GM12891 (cell line): Measurements from ENCODE around the gene RARB.

Source experiments
- DNase-seq: peaks from one replicate; pipeline ENCODE4 v3.0.0; 2011; ENCODE audit warnings: low spot score; ENCODE audit not compliant: insufficient read length
- FAIRE-seq: peaks from 2 replicates; lab custom pipeline; 2011; peaks lifted over from hg19 to GRCh38; lab: Jason Lieb, UNC
- PAX5 ChIP-seq: IDR thresholded peaks from 2 replicates; pipeline ENCODE4 v1.6.1; 2011; ENCODE audit warnings: low read length, moderate library complexity, mild to moderate bottlenecking; ENCODE audit not compliant: insufficient read depth, severe bottlenecking
- POLR2A ChIP-seq: IDR thresholded peaks from 2 replicates; pipeline ENCODE4 v1.6.1; 2011; ENCODE audit warnings: low read depth, low read length, control low read depth
- POLR2AphosphoS5 ChIP-seq: IDR thresholded peaks from 2 replicates; pipeline ENCODE4 v1.6.1; 2011; ENCODE audit warnings: low read depth, low read length, control low read depth
- POU2F2 ChIP-seq: IDR thresholded peaks from 2 replicates; pipeline ENCODE4 v1.6.1; 2011; ENCODE audit warnings: low read depth, mild to moderate bottlenecking, control low read depth, low read length, moderate library complexity
- SPI1 ChIP-seq: IDR thresholded peaks from 2 replicates; pipeline ENCODE4 v1.6.1; 2011; ENCODE audit warnings: low read depth, low read length, control low read depth
- TAF1 ChIP-seq: IDR thresholded peaks from 2 replicates; pipeline ENCODE4 v1.6.1; 2011; ENCODE audit warnings: low read depth, low read length, control low read depth

RARB gene

GRCh38 chr3:25604107-25604805, 176.2 kb downstream of the RARB start:
- TF ChIP-seq PAX5 (no peak), POLR2A (no peak), SPI1 (no peak), TAF1 (no peak), POLR2AphosphoS5 (no peak), POU2F2 (no peak)
- FAIRE-seq: no peak
- no peak for DNase-seq

- TF ChIP-seq PAX5 (no peak), SPI1 (peak; percentile 39; the same call in 1 of the 2 replicates), POU2F2 (no peak), POLR2AphosphoS5 (no peak), TAF1 (no peak)
- no peak for DNase-seq
- FAIRE-seq: no peak
Observed at GRCh38 chr3:25610167-25610566, 182.1 kb downstream of the RARB start.

- TF ChIP-seq TAF1 (no peak), POU2F2 (no peak), SPI1 (no peak), PAX5 (no peak), POLR2A (no peak), POLR2AphosphoS5 (no peak)
- DNase-seq (no peak), FAIRE-seq (no peak)
Observed at GRCh38 chr3:25610779-25611178, 182.7 kb downstream of the RARB start.

- DNase-seq: no peak
- no peak for TF ChIP-seq PAX5
- no peak for TF ChIP-seq TAF1
- no peak for TF ChIP-seq POLR2A
- TF ChIP-seq SPI1: no peak
- TF ChIP-seq POU2F2: no peak
- no peak for TF ChIP-seq POLR2AphosphoS5
- FAIRE-seq: no peak
Observed at GRCh38 chr3:25611193-25611592, 183.1 kb downstream of the RARB start.

- FAIRE-seq: no peak
- no peak for TF ChIP-seq TAF1
- no peak for DNase-seq
Observed at GRCh38 chr3:25618028-25618427, 190.0 kb downstream of the RARB start.

GRCh38 chr3:25619382-25619781, 191.3 kb downstream of the RARB start:
- DNase-seq (no peak), FAIRE-seq (no peak)
- TF ChIP-seq SPI1: no peak
- TF ChIP-seq TAF1: no peak

GRCh38 chr3:25620493-25620892, 192.4 kb downstream of the RARB start:
- DNase-seq (no peak), FAIRE-seq (no peak)

GRCh38 chr3:25621087-25621486, 193.0 kb downstream of the RARB start:
- TF ChIP-seq TAF1: no peak
- TF ChIP-seq POLR2A: no peak
- no peak for TF ChIP-seq SPI1
- no peak for TF ChIP-seq POLR2AphosphoS5
- no peak for TF ChIP-seq POU2F2
- TF ChIP-seq PAX5: no peak
- no peak for FAIRE-seq

More at GRCh38 chr3:25620493-25620892, 192.4 kb downstream of the RARB start:
- TF ChIP-seq POLR2AphosphoS5 (no peak), POLR2A (no peak), SPI1 (no peak), PAX5 (no peak), TAF1 (no peak), POU2F2 (no peak)

GRCh38 chr3:25631989-25632388, 203.9 kb downstream of the RARB start:
- FAIRE-seq (no peak), DNase-seq (no peak)
- TF ChIP-seq PAX5: no peak

More at GRCh38 chr3:25621087-25621486, 193.0 kb downstream of the RARB start:
- DNase-seq: no peak

- no peak for DNase-seq
- TF ChIP-seq PAX5: no peak
- TF ChIP-seq SPI1: peak; percentile 58; the same call in 1 of the 2 replicates
- FAIRE-seq: no peak
Observed at GRCh38 chr3:25633919-25634318, 205.9 kb downstream of the RARB start.

GRCh38 chr3:25635038-25635437, 207.0 kb downstream of the RARB start:
- DNase-seq: no peak
- no peak for FAIRE-seq
- no peak for TF ChIP-seq TAF1
- no peak for TF ChIP-seq SPI1
- TF ChIP-seq POLR2AphosphoS5: no peak
